Measurements from ENCODE around the gene ADPGK. TPM values are rescaled to one million over a fixed set of nuclear protein-coding genes. Genes with fewer than 3 reads are reported as not detected.

The ADPGK gene
- total and polyA plus RNA-seq, 8 donors: 54.8 to 89.6 (median 75.0) TPM

GRCh38 chr15:72824781-72825180, 41.2 kb upstream of the ADPGK start:
- Histone ChIP-seq H3K4me1 (no peaks in the 10 kb centered on the region), H3K36me3 (no peaks in the 10 kb centered on the region), H3K9me3 (no peaks in the 10 kb centered on the region), H3K27ac (no peak overlapping the region), H3K4me3 (no peak overlapping the region), H3K27me3 (no peaks in the 10 kb centered on the region)
- no peak for ATAC-seq
- TF ChIP-seq CTCF (IDR thresholded peaks at IDR 0.05): no peak
- no peak for DNase-seq
- intact Hi-C loops (cut with DNase I): no loop called here

- Histone ChIP-seq H3K9me3 (no peaks in the 10 kb centered on the region), H3K27me3 (no peaks in the 10 kb centered on the region), H3K36me3 (no peaks in the 10 kb centered on the region), H3K4me3 (no peak overlapping the region), H3K27ac (no peak overlapping the region), H3K4me1 (no peaks in the 10 kb centered on the region)
- no peak for ATAC-seq
- no peak for TF ChIP-seq CTCF (IDR thresholded peaks at IDR 0.05)
- intact Hi-C loops (cut with DNase I): no loop called here
- peak in 1 of 4 donors; percentile 54 for DNase-seq
These were observed 40.6 kb upstream of the ADPGK start for GRCh38 chr15:72824112-72824511.

GRCh38 chr15:72820278-72820677, 36.7 kb upstream of the ADPGK start:
- intact Hi-C loops (cut with DNase I): no loop called here
- no peak overlapping the region for H3K27ac ChIP-seq
- ATAC-seq: no peak
- no peak for TF ChIP-seq CTCF (IDR thresholded peaks at IDR 0.05)
- no peak overlapping the region for H3K4me3 ChIP-seq
- H3K27me3 ChIP-seq: no peaks in the 10 kb centered on the region
- no peak for DNase-seq
- H3K9me3 ChIP-seq: no peaks in the 10 kb centered on the region
- H3K36me3 ChIP-seq: no peaks in the 10 kb centered on the region
- H3K4me1 ChIP-seq: no peaks in the 10 kb centered on the region

GRCh38 chr15:72818632-72819031, 35.1 kb upstream of the ADPGK start:
- ATAC-seq (no peak), DNase-seq (no peak)
- intact Hi-C loops (cut with DNase I): no loop called here
- no peaks in the 10 kb centered on the region for H3K4me1 ChIP-seq
- H3K9me3 ChIP-seq: no peaks in the 10 kb centered on the region
- TF ChIP-seq CTCF (IDR thresholded peaks at IDR 0.05): no peak
- no peak overlapping the region for H3K27ac ChIP-seq
- no peaks in the 10 kb centered on the region for H3K36me3 ChIP-seq
- no peak overlapping the region for H3K4me3 ChIP-seq
- H3K27me3 ChIP-seq: no peaks in the 10 kb centered on the region

GRCh38 chr15:72813345-72814004, 29.9 kb upstream of the ADPGK start:
- DNase-seq: peak in 1 of 4 donors; percentile 42
- no peak overlapping the region for H3K4me3 ChIP-seq

More at GRCh38 chr15:72813345-72814004, 29.9 kb upstream of the ADPGK start:
- H3K27me3 ChIP-seq: no peaks in the 10 kb centered on the region
- ATAC-seq: no peak
- H3K4me1 ChIP-seq: no peaks in the 10 kb centered on the region
- no peak overlapping the region for H3K27ac ChIP-seq
- intact Hi-C loops (cut with DNase I): no loop called here
- no peaks in the 10 kb centered on the region for H3K36me3 ChIP-seq
- no peak for TF ChIP-seq CTCF (IDR thresholded peaks at IDR 0.05)
- H3K9me3 ChIP-seq: no peaks in the 10 kb centered on the region
